Keratinocyte (primary cell): ENCODE data around the gene MIGA2.

Source experiments
- CTCF ChIP-seq, 3 experiments: IDR thresholded peaks in 1 of 3; conservative IDR thresholded peaks in 1 of 3; optimal IDR thresholded peaks in 1 of 3; 2 replicates in 2 of 3; 3 replicates in 1 of 3; pipeline versions ENCODE3 to v1.5.1; 2011; ENCODE audit warnings: low read length in 3 of 3, mild to moderate bottlenecking in 3 of 3, moderate library complexity in 2 of 3, control low read depth in 1 of 3, inconsistent platforms in 1 of 3; ENCODE audit not compliant: insufficient read depth in 2 of 3; ENCODE audit errors: extremely low read depth in 1 of 3
- EZH2 ChIP-seq: IDR thresholded peaks from one replicate; pipeline ENCODE4 v1.6.1; 2012; ENCODE audit warnings: inconsistent platforms, mild to moderate bottlenecking, low read length, moderate library complexity

- no peak for TF ChIP-seq CTCF (optimal IDR thresholded peaks at IDR 0.05 in 1 of 3, IDR thresholded peaks at IDR 0.05 in 1 of 3, conservative IDR thresholded peaks at IDR 0.05 in 1 of 3; ENCODE audit: extremely low read depth in 1 of 3, insufficient read depth in 2 of 3, low read length in 3 of 3)
- no peak for TF ChIP-seq EZH2
Observed at GRCh38 chr9:128999581-129000206, 36.7 kb upstream of the MIGA2 start.
